Kidney epithelial cell (primary cell): Measurements from ENCODE around the gene RFC2. TPM values are rescaled to one million over a fixed set of nuclear protein-coding genes. Genes with fewer than 3 reads are reported as not detected.

ENCODE experiments used
- DNase-seq: peaks from one replicate; pipeline ENCODE4 v3.0.0-alpha.2; 2010; ENCODE audit warnings: low read depth
- H3K27me3 ChIP-seq: 2 replicates; pipeline ENCODE4 v1.6.0; 2011; ENCODE audit warnings: low read length; ENCODE audit not compliant: control insufficient read depth, insufficient read depth
- H3K36me3 ChIP-seq: 2 replicates; pipeline ENCODE4 v1.5.1; 2011; ENCODE audit warnings: low read length; ENCODE audit not compliant: control insufficient read depth, insufficient read depth
- H3K4me3 ChIP-seq: 2 replicates; pipeline ENCODE4 v1.5.1; 2011; ENCODE audit warnings: low read depth, mild to moderate bottlenecking, control low read depth, low read length
- total RNA-seq: library from RNA; depleted of rRNA; stranded (reverse); fragments of >200 nt; gene quantifications from 2 replicates; pipeline ENCODE4 v1.2.3, GENCODE V29; 2015
- TF ChIP-seq, protein P1 (sequence below): IDR thresholded peaks from 2 replicates; pipeline ENCODE4 v1.5.1; 2011; ENCODE audit warnings: mild to moderate bottlenecking, moderate library complexity, low read length, control low read depth, inconsistent platforms; ENCODE audit not compliant: insufficient read depth, poor library complexity, severe bottlenecking

Gene RFC2
- total RNA-seq, 1 donor from 2014 or later, result 15.7 TPM

DNA sequence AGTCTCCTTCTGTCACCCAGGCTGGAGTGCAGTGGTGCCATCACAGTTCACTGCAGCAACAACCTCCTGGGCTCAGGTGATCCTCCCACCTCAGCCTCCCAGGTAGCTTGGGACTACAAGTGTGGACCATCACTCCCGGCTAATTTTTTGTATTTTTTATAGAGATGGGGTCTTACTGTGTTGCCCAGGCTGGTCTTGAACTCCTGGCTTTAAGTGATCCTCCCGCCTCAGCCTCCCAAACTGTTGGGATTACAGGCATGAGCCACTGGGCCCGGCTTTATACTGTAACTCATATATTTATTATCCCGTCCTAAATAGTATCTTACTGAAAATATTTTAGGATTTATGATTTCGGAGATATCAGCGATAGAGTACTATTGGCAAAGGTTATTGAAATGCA lies 69.2 kb downstream of the RFC2 start:
- TF ChIP-seq, protein P1, sequence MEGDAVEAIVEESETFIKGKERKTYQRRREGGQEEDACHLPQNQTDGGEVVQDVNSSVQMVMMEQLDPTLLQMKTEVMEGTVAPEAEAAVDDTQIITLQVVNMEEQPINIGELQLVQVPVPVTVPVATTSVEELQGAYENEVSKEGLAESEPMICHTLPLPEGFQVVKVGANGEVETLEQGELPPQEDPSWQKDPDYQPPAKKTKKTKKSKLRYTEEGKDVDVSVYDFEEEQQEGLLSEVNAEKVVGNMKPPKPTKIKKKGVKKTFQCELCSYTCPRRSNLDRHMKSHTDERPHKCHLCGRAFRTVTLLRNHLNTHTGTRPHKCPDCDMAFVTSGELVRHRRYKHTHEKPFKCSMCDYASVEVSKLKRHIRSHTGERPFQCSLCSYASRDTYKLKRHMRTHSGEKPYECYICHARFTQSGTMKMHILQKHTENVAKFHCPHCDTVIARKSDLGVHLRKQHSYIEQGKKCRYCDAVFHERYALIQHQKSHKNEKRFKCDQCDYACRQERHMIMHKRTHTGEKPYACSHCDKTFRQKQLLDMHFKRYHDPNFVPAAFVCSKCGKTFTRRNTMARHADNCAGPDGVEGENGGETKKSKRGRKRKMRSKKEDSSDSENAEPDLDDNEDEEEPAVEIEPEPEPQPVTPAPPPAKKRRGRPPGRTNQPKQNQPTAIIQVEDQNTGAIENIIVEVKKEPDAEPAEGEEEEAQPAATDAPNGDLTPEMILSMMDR, result no peak
- Histone ChIP-seq H3K4me3 (no peak overlapping the region), H3K27me3 (no peaks in the 10 kb centered on the region), H3K36me3 (no peaks in the 10 kb centered on the region)
- DNase-seq, result no peak

DNA sequence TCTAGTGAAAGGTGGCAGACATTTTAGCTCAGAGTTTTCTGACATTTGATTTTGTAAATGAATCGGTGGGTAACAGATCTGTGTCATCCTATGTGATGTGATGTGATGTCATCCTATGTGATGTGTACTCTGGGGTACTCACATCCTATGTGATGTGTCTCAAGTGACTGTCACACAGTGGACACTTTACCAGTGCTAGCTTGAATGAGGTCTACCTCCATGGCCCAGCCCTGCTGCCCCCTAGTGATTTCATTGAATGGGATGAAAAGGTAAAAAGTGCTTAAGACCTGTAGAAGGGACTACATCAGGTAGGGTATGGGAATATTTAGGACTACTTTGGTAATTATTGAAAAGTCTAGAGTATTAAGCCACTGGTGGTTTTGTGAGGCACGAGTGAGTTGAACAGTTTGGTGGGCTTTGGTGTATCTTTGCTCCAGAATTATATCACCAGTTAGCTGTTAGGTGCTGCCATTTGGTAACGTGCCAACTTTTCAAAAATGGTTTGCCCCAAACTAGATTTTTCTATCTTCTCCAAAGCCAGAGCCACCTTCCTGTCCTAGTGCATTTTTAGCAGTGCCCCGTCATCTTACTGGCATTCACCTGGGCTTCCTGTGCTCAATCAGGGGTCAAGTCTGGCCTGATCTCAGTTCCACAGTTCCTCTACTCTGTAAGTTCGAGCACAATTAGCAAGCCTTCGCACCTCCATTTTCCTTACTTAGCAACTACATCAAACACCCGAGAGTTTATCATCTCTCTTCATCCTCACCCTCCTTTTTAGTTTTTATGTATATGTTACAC lies 70.3 kb downstream of the RFC2 start:
- Histone ChIP-seq H3K36me3 (no peaks in the 10 kb centered on the region), H3K27me3 (no peaks in the 10 kb centered on the region), H3K4me3 (no peak overlapping the region)
- TF ChIP-seq, protein P1, result peak; percentile 56
- no peak for DNase-seq

DNA sequence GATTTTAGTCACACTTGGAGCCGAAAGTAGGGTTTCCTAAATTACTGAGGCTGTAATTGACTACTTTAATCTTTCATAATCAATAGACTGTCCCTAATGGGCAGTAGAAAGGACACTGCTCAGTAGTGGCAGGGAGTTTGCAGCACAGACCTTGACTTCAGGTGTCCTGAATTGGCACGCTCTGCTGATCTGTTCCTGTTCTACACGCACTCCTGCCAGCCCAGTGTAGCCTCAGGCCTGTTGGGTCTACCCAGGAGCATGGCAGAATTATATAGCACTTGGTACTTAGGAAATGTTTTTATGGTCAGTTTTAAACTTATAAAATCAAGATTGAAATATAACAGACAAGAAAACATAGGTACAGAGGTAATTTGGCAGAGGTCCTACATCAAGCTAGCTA lies 71.1 kb downstream of the RFC2 start:
- no peaks in the 10 kb centered on the region for H3K36me3 ChIP-seq
- no peaks in the 10 kb centered on the region for H3K27me3 ChIP-seq
- TF ChIP-seq, protein P1, result no peak
- DNase-seq, result no peak
- H3K4me3 ChIP-seq, result no peak overlapping the region

DNA sequence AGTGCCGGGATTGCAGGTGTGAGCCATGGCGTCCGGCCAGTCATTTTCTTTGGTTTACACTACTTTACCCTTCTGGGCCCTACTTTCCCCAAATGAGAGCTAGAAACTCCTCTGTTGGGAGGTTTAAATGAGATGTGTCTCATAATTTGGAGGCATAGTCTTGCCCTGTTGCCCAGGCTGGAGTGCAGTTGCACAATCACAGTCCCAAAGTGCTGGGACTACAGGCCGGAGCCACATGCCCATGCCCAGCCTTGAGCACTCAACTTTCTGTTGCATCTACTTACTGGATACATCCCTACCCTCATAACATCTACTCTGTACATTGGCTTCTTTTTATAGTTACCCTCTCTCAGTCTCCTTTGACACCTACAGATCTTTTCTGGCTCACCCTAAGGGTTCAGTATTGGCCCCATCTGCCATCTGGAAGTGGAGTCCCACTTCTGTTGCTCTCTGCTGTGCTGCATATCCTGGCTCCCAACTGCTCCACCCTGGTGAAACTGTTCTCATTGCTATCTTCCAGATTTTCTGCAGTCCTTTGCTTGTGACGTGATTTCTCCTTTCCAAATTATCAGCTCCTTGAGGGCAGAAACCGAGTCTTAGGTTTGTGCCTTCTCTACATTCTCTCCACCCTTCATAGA lies 71.6 kb downstream of the RFC2 start:
- Histone ChIP-seq H3K27me3 (no peaks in the 10 kb centered on the region), H3K36me3 (no peaks in the 10 kb centered on the region), H3K4me3 (no peak overlapping the region)
- no peak for DNase-seq
- TF ChIP-seq, protein P1, result no peak

DNA sequence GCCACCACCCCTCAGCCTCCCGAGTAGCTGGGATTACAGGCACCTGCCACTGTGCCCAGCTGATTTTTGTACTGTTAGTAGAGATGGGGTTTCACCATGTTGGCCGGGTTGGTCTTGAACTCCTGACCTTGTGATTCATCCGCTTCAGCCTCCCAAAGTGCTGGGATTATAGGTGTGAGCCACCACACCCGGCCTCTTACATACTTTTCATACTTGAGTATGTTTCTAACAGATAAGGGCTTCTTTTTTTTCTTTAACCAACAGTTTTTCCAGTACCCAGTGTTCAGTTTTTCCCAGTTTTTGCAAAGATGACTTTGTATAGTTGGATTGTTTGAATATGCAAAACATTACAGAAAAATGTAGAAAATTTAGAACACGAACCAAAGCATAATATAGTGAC lies 72.4 kb downstream of the RFC2 start:
- H3K36me3 ChIP-seq, result no peaks in the 10 kb centered on the region
- H3K27me3 ChIP-seq, result no peaks in the 10 kb centered on the region
- no peak overlapping the region for H3K4me3 ChIP-seq
- no peak for DNase-seq
- TF ChIP-seq, protein P1, result no peak

Other genes with a start within 250 kb of the RFC2 start
- gene ELN, start 226.2 kb downstream of the RFC2 start, total RNA-seq, result 0.07 TPM in 1 of 2 replicates, not detected in the other
- gene LIMK1, start 170.6 kb downstream of the RFC2 start, total RNA-seq, result 61.1 and 79.4 TPM in 2 replicates
- gene EIF4H, start 80.0 kb downstream of the RFC2 start, total RNA-seq, result 264 and 307 TPM in 2 replicates
- 0.14 and 1.4 TPM in 2 replicates for gene LAT2, start 44.4 kb downstream of the RFC2 start, total RNA-seq
- 46.3 and 54.1 TPM in 2 replicates for gene CLIP2, start 35.0 kb upstream of the RFC2 start, total RNA-seq
- 36.8 and 43.1 TPM in 2 replicates for gene GTF2IRD1, start 199.5 kb upstream of the RFC2 start, total RNA-seq